Measurements from ENCODE around the gene SMIM33. TPM values are rescaled to one million over a fixed set of nuclear protein-coding genes. Genes with fewer than 3 reads are reported as not detected.

SMIM33 gene
- total RNA-seq, 2 donors from 2014 or later, result not detected

DNA sequence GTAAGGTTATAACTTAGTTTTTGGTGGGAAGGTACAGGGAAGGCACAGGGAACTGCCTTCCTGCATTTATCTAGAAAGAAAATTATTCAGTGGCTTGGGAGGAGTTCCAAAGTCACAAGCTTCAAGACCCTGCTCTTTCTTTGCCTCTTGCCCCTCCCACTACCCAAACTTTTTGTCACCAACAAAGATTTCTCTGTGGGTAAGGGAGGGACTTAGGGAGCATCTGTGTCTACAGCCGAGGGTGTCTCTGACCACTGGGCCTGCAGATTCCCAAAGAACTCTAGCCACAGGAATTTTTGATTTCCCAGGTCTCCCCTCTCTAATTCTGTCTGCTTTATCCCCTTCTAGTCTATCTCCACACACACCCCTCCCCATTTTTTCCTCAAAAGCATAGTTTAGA lies 10.3 kb upstream of the SMIM33 start:
- Histone ChIP-seq H3K27me3 (no peaks in the 10 kb centered on the region), H3K36me3 (replicated peaks in 1 of 2; ENCODE audit: insufficient read depth in 1 of 2, low read depth in 2 of 2) (no peaks in the 10 kb centered on the region), H3K4me3 (no peak overlapping the region), H3K4me1 (peaks cover 8% of the 10 kb centered on the region), H3K27ac (no peak overlapping the region), H3K9me3 (no peaks in the 10 kb centered on the region)
- DNase-seq (no peak), ATAC-seq (no peak)
- intact Hi-C loops (cut with DNase I), result no loop called here
- TF ChIP-seq, protein P1, sequence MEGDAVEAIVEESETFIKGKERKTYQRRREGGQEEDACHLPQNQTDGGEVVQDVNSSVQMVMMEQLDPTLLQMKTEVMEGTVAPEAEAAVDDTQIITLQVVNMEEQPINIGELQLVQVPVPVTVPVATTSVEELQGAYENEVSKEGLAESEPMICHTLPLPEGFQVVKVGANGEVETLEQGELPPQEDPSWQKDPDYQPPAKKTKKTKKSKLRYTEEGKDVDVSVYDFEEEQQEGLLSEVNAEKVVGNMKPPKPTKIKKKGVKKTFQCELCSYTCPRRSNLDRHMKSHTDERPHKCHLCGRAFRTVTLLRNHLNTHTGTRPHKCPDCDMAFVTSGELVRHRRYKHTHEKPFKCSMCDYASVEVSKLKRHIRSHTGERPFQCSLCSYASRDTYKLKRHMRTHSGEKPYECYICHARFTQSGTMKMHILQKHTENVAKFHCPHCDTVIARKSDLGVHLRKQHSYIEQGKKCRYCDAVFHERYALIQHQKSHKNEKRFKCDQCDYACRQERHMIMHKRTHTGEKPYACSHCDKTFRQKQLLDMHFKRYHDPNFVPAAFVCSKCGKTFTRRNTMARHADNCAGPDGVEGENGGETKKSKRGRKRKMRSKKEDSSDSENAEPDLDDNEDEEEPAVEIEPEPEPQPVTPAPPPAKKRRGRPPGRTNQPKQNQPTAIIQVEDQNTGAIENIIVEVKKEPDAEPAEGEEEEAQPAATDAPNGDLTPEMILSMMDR (IDR thresholded peaks at IDR 0.05), result no peak
- no peak for TF ChIP-seq POLR2A (IDR thresholded peaks at IDR 0.05)
- WGBS, 2 donors, result 56 to 80% methylated on average over 1 of the region's 1 CpG

DNA sequence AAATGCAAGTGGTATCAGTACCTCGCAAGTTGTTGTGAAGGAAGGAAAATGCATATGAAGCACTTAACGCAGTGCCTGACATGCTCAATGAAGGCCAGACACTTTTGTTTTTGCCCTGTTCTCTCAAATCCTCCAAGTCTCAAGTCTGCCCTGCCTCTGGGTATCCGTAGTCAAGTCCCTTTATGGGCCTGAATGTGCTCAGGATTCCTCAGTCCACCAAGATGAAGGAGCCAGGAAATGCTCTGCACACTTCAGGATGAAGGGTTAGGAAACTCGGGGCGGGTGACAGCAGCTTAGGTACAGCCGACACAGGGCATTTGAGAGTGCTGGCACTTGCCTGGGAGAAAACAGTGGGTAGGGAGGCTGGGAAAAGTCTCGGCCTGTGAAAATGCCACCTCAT lies 9.6 kb upstream of the SMIM33 start:
- Histone ChIP-seq H3K27me3 (no peaks in the 10 kb centered on the region), H3K36me3 (replicated peaks in 1 of 2; ENCODE audit: insufficient read depth in 1 of 2, low read depth in 2 of 2) (no peaks in the 10 kb centered on the region), H3K4me1 (peaks cover 8% of the 10 kb centered on the region), H3K4me3 (no peak overlapping the region), H3K9me3 (no peaks in the 10 kb centered on the region), H3K27ac (no peak overlapping the region)
- intact Hi-C loops (cut with DNase I), result no loop called here
- TF ChIP-seq, protein P1 (IDR thresholded peaks at IDR 0.05), result no peak
- no peak for TF ChIP-seq POLR2A (IDR thresholded peaks at IDR 0.05)
- 74 to 86% methylated on average over 5 to 7 of the region's 7 CpGs for WGBS, 2 donors
- no peak for DNase-seq
- ATAC-seq, result no peak

DNA sequence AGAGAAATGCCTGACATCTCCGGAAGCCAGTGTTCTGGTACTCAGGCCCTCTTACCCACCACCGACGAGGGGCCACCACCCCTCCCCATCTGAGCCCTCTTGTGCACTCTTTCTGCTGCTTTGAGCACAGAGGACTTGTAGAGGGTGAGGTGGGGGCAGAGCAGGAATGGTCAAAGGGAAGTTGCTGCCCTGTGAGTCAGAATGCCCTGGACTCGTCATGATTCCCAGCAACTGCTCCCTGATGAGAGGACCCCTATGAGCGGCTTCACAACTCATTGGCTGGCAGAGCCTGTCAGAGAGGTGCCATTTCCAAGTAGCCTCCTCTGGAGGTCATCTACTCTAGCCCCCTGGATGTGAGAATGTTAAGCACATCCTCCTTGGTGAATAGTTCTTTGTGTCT lies 9.1 kb upstream of the SMIM33 start:
- Histone ChIP-seq H3K4me1 (peaks cover 8% of the 10 kb centered on the region), H3K4me3 (no peak overlapping the region), H3K9me3 (no peaks in the 10 kb centered on the region), H3K27me3 (no peaks in the 10 kb centered on the region), H3K36me3 (replicated peaks in 1 of 2; ENCODE audit: insufficient read depth in 1 of 2, low read depth in 2 of 2) (no peaks in the 10 kb centered on the region), H3K27ac (no peak overlapping the region)
- no peak for TF ChIP-seq POLR2A (IDR thresholded peaks at IDR 0.05)
- TF ChIP-seq, protein P1 (IDR thresholded peaks at IDR 0.05), result no peak
- 80% methylated on average over 1 to 5 of the region's 5 CpGs for WGBS, 2 donors
- ATAC-seq, result peak; percentile 33
- no peak for DNase-seq
- intact Hi-C loops (cut with DNase I), result no loop called here

DNA sequence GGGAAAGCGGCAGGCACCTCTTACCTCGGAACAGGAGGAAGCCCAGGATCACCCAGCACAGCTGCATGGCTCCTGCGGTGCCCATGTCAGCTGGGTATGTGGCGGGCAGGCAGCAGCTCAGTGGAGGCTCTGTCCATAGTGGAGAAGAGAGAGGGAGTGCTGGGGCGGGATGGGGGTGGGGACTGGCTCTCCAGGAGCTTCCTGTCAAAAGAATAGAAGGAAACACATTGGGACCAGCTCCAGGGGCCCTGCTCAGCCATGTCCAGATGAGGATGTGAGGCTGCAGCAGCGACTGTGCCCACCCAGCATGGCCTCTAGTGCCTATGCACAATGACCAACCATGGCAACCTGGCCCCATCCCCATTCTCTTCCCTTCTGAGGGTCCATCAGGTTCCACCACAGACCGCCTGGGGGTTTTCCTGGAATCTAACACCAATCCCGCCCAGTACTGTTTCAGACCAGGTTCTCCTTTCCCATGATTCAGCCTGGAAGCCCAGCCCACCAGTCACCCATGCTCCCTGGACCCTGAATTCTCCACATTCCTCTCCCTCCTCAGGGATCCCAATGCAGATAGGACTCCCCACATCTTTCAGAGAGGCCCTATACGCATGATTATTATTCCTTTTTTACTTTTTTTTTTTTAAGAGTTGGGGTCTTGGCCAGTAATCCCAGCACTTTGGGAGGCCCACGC lies 8.1 kb upstream of the SMIM33 start, which contains the start of gene ECSCR:
ECSCR (minus strand) TSS at position 158 of the 691 bp plus-strand sequence; CDS start at position 85, 73 bp downstream.
- Histone ChIP-seq H3K4me1 (peaks cover 8% of the 10 kb centered on the region), H3K27ac (peak within 1 kb of the TSS in 2 of 4 donors; percentile 36 to 43), H3K4me3 (no peak within 1 kb of the TSS), H3K36me3 (replicated peaks in 1 of 2; ENCODE audit: insufficient read depth in 1 of 2, low read depth in 2 of 2) (no peaks in the 10 kb centered on the region), H3K9me3 (no peaks in the 10 kb centered on the region), H3K27me3 (no peaks in the 10 kb centered on the region)
- no peak for DNase-seq
- ATAC-seq, result peak; percentile 30
- intact Hi-C loops (cut with DNase I), result no loop called here
- WGBS, 2 donors, result 79 to 88% methylated on average over 8 to 10 of the region's 10 CpGs
- no peak for TF ChIP-seq POLR2A (IDR thresholded peaks at IDR 0.05)
- TF ChIP-seq, protein P1 (IDR thresholded peaks at IDR 0.05), result no peak

DNA sequence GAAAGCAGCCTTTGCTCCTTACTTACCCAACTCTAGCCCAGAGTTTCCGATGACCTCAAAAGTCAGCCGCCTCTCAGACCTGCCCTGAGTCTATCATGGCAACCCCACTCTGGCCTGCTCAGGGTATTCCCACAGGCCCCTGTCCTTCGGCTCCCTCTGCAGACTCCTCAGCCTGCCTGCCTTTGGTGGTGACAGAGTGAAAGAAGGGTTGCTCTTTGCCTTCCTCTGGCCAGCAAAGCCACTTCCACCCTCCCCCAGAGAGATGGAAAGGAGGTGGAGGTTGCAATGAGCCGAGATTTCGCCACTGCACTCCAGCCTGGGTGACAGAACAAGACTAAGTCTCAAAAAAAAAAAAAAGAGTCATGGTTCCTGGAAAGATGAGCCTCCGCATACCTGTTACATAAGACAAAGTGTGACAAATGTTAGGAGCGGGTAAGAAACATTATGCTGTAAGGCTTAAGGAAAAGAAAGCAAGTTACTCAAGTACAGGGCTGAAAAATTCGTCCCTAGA lies 2.3 kb upstream of the SMIM33 start:
- intact Hi-C loops (cut with DNase I), result no loop called here
- WGBS, 2 donors, result 62 to 83% methylated on average over 8 of the region's 8 CpGs
- Histone ChIP-seq H3K4me3 (no peak overlapping the region), H3K27ac (no peak overlapping the region), H3K36me3 (replicated peaks in 1 of 2; ENCODE audit: insufficient read depth in 1 of 2, low read depth in 2 of 2) (no peaks in the 10 kb centered on the region), H3K4me1 (no peaks in the 10 kb centered on the region), H3K9me3 (no peaks in the 10 kb centered on the region), H3K27me3 (no peaks in the 10 kb centered on the region)
- TF ChIP-seq, protein P1 (IDR thresholded peaks at IDR 0.05), result no peak
- TF ChIP-seq POLR2A (IDR thresholded peaks at IDR 0.05), result no peak
- ATAC-seq (no peak), DNase-seq (no peak)
